Kidney (tissue), 14 donors: Measurements from ENCODE around the gene KIAA0825. TPM values are rescaled to one million over a fixed set of nuclear protein-coding genes. Genes with fewer than 3 reads are reported as not detected.

ENCODE experiments used
- DNase-seq, 5 donors: peaks; one replicate each; pipeline ENCODE4 v3.0.0-alpha.2; 2013 to 2020
- FAIRE-seq: peaks from 2 replicates; lab custom pipeline; 2012; peaks lifted over from hg19 to GRCh38; lab: Jason Lieb, UNC
- H3K27ac ChIP-seq, 2 donors: one replicate each; pipeline ENCODE4 v1.7.0; 2013; ENCODE audit warnings: low read depth in 2 of 2, low read length in 2 of 2, inconsistent platforms in 1 of 2
- H3K27me3 ChIP-seq: one replicate; pipeline ENCODE4 v1.7.1; 2013; ENCODE audit warnings: low read length, inconsistent platforms; ENCODE audit not compliant: control insufficient read depth, insufficient read depth
- H3K36me3 ChIP-seq, 3 donors: one replicate each; pipeline versions ENCODE4 v1.7.0 to v1.7.1; 2013; ENCODE audit warnings: low read length in 3 of 3, control low read depth in 1 of 3, inconsistent platforms in 1 of 3; ENCODE audit not compliant: insufficient read depth in 3 of 3, control insufficient read depth in 2 of 3
- H3K4me1 ChIP-seq, 3 donors: one replicate each; pipeline versions ENCODE4 v1.7.0 to v1.7.1; 2013; ENCODE audit warnings: low read length in 3 of 3, inconsistent platforms in 1 of 3, low read depth in 1 of 3; ENCODE audit not compliant: control insufficient read depth in 2 of 3, insufficient read depth in 2 of 3
- H3K4me3 ChIP-seq, 3 donors: one replicate each; pipeline versions ENCODE4 v1.7.0 to v1.8.1; 2013; ENCODE audit warnings: low read length in 3 of 3, control low read depth in 1 of 3, inconsistent platforms in 1 of 3
- H3K9ac ChIP-seq, 3 donors: one replicate each; pipeline versions ENCODE4 v1.7.0 to v1.7.1; 2013; ENCODE audit warnings: low read length in 3 of 3, control low read depth in 1 of 3, inconsistent platforms in 1 of 3
- H3K9me3 ChIP-seq, 3 donors: one replicate each; pipeline versions ENCODE4 v1.7.0 to v1.7.1; 2013; ENCODE audit warnings: low read length in 3 of 3, control low read depth in 1 of 3, inconsistent platforms in 1 of 3; ENCODE audit not compliant: control insufficient read depth in 2 of 3, insufficient read depth in 1 of 3
- intact Hi-C: fragments of 100-400 bp; cut with DNase I; formaldehyde crosslinking; loops from one replicate; pipeline ENCODE4 v1.11.1; 2022
- polyA plus RNA-seq: library from polyadenylated mRNA; stranded (reverse); fragments of 350-450 nt; fragmentation: Illumina TruSeq; extraction: RNeasy Lipid Tissue Mini Kit (QIAGEN cat#74804); gene quantifications from one replicate; pipeline ENCODE4 v1.2.3, GENCODE V29; 2014; ENCODE audit warnings: low read depth, low replicate concordance; ENCODE audit not compliant: insufficient read depth
- total RNA-seq: library from RNA; stranded (reverse); fragmentation: NEBNext Ultra II Directional; extraction: Animal tissue kit (Norgen Biotek cat#: 25700); gene quantifications from one replicate; pipeline ENCODE4 v1.2.1, GENCODE V29; 2021
- TF ChIP-seq, protein P1 (sequence below): IDR thresholded peaks from 3 replicates; pipeline ENCODE4 v1.5.1; 2012; ENCODE audit warnings: mild to moderate bottlenecking, moderate library complexity, borderline replicate concordance; ENCODE audit not compliant: insufficient read depth; ENCODE audit errors: extremely low read depth
- donor health status: control.
- donor health status: control.
- donor health status: control.
- donor health status: control.
- donor health status: control.
- donor health status: DM: yes; HTN: yes; CAD: no.
- donor health status: Normal renal cell carcinoma (clear cell type).

The KIAA0825 gene
- total and polyA plus RNA-seq, 2 donors from 2014 or later: 0.80 to 5.4 TPM

DNA sequence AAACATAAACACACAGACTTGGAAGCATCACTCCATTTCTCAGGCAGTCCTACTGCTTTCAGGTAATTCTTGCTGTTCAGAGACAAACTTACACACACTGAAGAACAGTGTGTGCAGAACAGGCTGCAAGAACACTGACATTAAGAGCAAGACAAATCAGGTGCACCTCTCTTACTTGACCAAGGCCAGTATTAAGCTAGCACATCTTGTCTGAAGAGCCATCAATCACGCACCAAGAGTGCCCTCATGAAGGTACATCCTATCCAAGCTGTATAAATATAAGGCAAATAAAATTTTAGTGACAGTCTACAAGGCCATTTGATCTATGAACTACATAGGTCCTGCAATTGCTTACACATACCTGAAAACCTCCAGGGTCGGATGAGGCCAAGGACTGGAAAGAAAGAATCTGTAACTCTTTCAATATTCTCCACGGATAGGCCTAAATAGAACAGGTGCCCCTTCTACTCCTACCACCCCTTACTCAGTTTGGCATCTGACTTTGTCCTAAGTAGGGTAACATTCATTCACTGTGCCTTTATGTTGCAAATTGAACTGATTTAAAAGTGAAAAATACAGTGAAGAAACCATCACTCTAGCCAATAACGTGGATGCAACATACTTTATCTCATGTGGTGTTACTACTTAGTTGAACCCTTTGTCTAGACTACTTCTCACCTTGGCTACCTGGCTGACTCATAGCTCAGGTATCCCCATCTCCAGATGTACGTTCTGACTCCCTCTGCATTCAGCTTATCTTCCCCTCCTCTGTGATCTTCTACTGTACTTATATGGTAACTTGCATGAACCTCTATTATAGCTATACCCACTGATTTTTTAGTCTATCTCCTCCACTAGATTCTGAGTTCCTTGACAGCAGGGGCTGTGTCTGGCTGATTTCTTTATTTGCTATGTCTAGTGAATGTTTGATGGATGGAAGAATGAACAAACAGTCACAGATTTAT, 256.3 kb downstream of the KIAA0825 start:
- intact Hi-C loops: no loop called here
- no peak overlapping the region for H3K27ac ChIP-seq
- FAIRE-seq: no peak

DNA sequence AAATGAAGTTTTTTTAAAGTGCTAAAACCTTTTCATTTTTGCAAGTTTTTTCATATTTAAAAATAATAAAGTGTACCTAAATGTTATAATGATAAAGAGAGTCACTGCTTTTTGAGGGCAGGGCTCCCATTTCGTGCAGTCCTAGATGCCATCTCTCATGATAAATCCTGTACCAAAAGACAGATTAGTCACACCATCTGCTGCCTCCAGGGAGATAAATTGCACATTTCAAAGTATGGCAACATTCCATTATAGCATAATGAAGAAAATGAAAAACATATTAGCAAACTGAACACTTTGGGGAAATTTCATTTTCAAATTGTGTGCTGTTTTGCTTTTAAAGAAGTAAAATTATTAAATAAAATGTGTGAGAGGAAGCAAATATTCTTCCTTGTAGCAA, 257.2 kb downstream of the KIAA0825 start:
- H3K9ac ChIP-seq: no peak overlapping the region
- no peaks in the 10 kb centered on the region for H3K9me3 ChIP-seq
- no peak overlapping the region for H3K4me3 ChIP-seq
- H3K27me3 ChIP-seq: no peaks in the 10 kb centered on the region
- H3K4me1 ChIP-seq: no peaks in the 10 kb centered on the region
- TF ChIP-seq, protein P1, sequence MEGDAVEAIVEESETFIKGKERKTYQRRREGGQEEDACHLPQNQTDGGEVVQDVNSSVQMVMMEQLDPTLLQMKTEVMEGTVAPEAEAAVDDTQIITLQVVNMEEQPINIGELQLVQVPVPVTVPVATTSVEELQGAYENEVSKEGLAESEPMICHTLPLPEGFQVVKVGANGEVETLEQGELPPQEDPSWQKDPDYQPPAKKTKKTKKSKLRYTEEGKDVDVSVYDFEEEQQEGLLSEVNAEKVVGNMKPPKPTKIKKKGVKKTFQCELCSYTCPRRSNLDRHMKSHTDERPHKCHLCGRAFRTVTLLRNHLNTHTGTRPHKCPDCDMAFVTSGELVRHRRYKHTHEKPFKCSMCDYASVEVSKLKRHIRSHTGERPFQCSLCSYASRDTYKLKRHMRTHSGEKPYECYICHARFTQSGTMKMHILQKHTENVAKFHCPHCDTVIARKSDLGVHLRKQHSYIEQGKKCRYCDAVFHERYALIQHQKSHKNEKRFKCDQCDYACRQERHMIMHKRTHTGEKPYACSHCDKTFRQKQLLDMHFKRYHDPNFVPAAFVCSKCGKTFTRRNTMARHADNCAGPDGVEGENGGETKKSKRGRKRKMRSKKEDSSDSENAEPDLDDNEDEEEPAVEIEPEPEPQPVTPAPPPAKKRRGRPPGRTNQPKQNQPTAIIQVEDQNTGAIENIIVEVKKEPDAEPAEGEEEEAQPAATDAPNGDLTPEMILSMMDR: no peak
- FAIRE-seq (no peak), DNase-seq (no peak)
- H3K27ac ChIP-seq: no peak overlapping the region
- intact Hi-C loops: no loop called here
- H3K36me3 ChIP-seq: no peaks in the 10 kb centered on the region

More for the DNA sequence above, 256.3 kb downstream of the KIAA0825 start:
- H3K36me3 ChIP-seq: no peaks in the 10 kb centered on the region
- no peak for DNase-seq
- no peaks in the 10 kb centered on the region for H3K9me3 ChIP-seq
- no peaks in the 10 kb centered on the region for H3K27me3 ChIP-seq
- no peak overlapping the region for H3K9ac ChIP-seq
- no peaks in the 10 kb centered on the region for H3K4me1 ChIP-seq
- TF ChIP-seq, protein P1: no peak
- no peak overlapping the region for H3K4me3 ChIP-seq

DNA sequence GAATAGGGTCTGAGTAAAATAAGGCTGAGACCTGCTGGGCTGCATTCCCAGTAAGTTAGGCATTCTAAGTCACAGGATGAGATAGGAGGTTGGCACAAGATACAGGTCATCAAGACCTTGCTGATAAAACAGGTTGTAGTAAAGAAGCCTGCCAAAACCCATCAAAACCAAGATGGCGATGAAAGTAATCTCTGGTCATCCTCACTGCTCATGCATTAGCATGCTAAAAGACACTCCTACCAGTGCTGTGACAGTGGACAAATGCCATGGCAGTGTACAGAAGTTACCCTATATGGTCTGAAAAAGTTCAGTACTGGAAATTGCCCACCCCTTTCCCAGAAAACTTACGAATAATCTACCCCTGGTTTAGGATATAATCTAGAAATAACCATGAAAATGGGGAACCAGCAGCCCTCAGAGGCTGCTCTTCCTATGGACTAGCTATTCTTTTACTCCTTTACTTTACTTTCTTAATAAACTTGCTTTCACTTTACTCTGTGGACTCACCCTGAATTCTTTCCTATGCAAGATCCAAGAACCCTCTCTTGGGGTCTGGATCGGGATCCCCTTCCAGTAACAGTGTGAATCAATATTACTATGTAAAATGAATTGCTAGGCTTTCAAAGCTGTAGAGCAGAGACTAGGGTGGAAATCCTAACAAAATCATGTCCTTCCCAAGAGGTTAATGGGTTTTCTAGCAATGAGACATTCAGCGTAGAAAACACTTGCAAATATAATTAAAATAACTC, 257.8 kb downstream of the KIAA0825 start:
- no peaks in the 10 kb centered on the region for H3K27me3 ChIP-seq
- H3K27ac ChIP-seq: no peak overlapping the region
- H3K9ac ChIP-seq: no peak overlapping the region
- H3K9me3 ChIP-seq: no peaks in the 10 kb centered on the region
- no peaks in the 10 kb centered on the region for H3K4me1 ChIP-seq
- H3K36me3 ChIP-seq: no peaks in the 10 kb centered on the region
- DNase-seq (no peak), FAIRE-seq (no peak)
- no peak overlapping the region for H3K4me3 ChIP-seq
- intact Hi-C loops: no loop called here
- TF ChIP-seq, protein P1: no peak
